GM19372 (cell line): ENCODE results near the gene SLC22A7.

Experiments used
- ATAC-seq: cut with Tn5 transposase; IDR thresholded peaks from one replicate; pipeline ENCODE4 v1.9.1; 2021; ENCODE audit warnings: mild to moderate bottlenecking, low read depth, moderate library complexity; ENCODE audit not compliant: unreplicated experiment

The SLC22A7 gene

DNA sequence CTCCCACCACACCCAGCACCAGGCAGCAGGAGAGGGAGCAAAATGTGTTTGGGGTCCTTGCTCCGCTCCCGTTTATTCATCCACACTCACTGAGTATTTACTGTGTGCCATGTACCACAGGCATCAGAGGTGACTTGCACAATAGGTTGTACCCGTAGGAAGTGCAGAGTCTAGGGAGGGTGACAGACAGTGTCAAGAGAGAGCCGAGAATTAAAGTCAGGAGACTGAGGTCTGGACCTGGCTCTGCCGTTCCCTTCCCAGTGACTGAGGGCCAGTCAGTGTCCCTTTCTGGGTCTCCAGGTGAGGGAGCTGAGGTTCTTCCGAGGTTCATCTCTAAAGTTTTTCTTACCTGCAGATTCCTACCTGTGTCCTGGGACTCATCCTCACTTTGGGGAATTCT is 32.5 kb upstream of the SLC22A7 start:
- ATAC-seq = no peak

DNA sequence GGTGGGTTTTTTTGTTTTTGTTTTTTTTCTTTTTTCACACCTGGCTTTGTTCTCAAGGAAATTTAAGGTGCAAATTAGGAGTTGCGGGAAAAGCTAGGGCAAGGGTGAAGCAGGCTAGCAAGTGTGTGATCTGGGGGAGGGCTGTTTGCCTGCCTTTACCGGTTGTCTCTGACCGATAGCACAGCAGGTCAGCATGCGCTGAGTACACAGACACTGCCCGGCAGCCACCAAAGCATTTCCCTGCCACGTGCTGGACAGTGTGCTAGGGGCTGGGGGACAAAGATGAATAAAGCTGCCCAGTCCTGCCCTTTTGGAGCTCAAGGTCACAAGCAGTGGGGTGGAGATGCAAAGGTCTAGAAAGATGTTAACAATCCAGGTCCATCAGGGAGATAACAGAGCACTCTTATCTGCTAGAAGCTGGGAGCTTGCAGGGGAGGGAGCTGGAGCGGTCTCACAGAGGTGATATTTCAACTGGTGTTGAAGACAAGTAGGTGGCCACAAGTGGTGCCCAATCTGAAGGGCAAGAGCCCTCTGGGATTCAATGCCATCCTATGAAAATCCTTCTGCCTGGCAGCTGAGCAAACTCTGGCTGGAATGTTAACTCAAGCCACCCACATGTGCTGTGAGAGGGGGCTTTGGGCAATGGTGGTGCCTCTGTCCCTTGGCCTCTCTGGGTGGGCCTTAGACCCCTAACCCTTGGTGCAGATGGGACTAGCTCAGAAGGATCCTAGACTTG is 30.3 kb upstream of the SLC22A7 start:
- no peak for ATAC-seq

GRCh38 chr6:43268355-43268700 is 29.7 kb upstream of the SLC22A7 start:
- ATAC-seq = no peak

DNA sequence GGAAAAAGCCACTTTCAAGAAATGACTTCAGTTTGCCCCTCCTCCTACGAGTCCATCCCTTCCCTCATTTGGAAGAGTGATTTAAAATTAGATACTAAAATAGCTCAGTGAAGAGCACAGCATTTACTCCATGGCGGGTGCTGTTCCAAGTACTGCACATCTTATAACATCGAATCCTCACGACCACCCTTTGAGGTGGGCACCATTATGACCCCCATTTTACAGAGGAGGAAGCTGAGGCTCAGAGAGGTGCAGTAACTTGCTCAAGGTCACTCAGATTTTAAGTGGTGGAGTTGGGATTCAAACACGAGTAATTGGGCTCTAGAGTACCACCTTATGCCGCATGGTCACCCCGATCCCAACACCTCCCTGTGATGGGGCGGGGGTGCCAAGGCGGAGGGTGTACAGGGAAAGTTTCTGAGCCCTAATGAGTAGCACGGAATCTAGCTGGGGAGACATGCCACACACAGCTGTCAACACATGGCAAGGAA is 29.2 kb upstream of the SLC22A7 start:
- ATAC-seq = no peak

- ATAC-seq = no peak
These were observed 28.6 kb upstream of the SLC22A7 start for GRCh38 chr6:43269273-43270007.

DNA sequence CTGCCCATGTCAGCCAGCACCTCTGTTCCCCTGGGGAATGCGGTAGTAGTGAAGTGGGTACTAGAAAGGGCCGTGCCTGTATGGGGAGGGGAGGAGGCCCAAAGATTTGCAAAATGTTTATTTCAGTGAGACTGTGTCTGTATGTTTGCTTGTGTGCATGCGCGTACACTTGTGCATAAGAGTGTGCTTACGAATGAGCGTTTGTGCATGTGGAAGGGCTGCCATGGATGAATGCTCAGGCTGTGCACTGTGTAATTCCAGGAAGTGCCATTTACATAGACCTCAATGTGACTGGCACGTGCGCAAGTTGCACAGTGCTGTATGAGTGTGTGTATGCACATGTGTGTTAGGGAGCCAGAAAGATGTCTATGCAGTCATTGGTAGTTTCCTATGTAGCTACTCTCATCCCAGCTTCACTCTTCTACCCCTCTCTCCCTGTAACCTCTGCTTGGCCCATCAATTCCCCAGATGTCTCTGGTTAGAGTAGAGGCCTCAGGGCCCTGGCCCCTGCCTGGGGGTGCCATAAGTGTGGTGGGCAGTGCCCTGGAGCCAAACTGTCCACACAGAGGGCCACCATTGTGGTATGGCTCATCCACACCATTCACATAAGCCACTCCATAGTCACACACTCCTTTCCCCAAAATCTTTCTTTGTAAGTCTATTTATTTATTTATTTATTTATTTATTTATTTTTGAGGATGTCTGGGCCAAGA is 26.8 kb upstream of the SLC22A7 start:
- no peak for ATAC-seq

DNA sequence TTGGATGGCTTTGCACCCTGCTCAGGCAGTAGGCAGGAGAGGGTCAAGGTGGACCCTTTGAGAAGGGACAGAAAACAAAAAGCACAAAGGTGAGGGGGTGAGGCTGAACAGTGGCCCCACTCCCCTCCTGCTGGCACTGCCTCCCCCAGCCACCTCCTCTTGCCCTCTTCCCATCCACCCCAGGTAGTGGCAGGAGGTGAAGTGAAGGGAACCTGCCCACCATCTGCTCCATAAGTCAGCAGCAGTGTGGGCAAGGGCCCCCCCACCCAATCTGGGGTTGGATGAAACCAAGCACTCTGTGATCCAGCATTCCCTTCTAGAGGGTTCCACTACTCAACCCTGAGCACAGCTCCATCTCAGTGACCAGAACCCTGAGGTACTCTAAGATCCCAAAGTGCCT is 26.1 kb upstream of the SLC22A7 start:
- ATAC-seq = no peak

DNA sequence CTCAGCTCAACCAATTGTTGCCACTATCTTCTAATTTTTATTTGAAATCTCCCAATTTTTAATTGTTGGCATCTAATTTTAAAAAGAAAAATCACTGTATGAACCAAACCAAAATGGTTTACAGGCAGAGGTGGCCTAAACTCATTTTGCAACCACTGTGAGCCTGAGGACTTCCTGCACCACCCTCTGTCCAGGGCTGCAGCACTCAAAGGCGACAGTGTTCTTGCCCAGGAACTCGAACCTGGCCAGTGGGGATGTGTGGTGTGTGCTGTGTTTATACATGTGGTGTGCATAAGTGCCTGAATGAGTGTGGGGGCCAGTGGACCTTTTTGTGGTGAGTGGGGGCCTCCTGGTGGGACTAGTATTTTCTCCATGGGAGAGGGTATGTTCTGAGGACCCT is 24.4 kb upstream of the SLC22A7 start:
- no peak for ATAC-seq

GRCh38 chr6:43274127-43274915 is 23.7 kb upstream of the SLC22A7 start:
- no peak for ATAC-seq

- no peak for ATAC-seq
These were observed 23.0 kb upstream of the SLC22A7 start for GRCh38 chr6:43274916-43275597.

- ATAC-seq = no peak
These were observed 22.1 kb upstream of the SLC22A7 start for GRCh38 chr6:43275801-43276576.

DNA sequence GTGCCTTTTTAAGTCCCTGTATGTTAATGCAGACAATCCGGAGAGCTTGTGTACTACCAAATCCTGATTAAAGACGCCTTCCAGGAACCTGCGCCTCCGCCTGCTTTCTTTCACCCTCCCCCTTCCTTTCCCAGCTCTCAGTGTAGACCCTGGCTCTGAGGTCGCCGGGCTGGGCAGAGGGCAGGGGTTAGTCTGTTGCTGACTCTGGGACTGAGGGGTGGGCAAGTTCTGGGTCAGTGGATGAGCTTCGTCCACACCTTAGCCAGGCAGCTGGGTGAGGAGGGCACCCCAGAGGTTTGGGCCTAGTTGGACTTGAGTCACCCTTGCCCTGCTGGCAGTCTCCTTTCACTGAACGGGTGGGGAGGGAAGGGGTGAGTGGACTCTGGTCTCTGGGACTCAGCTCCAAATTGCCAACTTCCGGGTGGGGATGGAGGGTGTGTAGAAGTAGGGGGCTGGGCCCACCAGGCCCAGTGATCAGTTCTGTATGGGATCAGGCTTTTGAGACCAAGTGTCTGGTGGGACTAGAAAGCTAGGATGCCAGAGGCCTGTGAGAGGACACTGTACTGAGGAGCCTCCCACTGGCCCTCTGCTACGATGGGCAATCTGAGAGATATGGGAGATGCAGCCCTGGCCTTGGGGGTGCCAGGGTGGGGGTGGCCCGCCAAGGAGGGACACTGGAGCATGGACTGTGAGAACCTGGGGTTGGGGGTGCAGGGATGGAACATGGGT is 21.3 kb upstream of the SLC22A7 start:
- ATAC-seq = no peak

DNA sequence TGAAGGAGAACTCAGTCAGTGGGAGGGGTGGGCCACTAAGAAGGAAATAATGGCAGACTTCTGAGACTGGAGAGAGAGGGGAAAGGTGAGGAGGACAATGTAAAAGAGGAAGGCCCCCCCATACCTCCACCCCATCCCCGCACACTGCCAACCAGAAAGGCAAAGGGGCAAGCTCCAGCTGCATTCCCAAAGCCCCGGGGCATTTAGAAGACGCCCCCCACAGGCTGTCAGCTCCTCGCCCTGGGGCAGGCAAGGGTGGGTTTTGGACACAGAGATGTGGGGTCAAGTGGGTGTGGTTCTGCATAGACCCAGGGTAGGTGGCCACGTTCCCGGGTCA is 20.8 kb upstream of the SLC22A7 start:
- ATAC-seq = no peak

DNA sequence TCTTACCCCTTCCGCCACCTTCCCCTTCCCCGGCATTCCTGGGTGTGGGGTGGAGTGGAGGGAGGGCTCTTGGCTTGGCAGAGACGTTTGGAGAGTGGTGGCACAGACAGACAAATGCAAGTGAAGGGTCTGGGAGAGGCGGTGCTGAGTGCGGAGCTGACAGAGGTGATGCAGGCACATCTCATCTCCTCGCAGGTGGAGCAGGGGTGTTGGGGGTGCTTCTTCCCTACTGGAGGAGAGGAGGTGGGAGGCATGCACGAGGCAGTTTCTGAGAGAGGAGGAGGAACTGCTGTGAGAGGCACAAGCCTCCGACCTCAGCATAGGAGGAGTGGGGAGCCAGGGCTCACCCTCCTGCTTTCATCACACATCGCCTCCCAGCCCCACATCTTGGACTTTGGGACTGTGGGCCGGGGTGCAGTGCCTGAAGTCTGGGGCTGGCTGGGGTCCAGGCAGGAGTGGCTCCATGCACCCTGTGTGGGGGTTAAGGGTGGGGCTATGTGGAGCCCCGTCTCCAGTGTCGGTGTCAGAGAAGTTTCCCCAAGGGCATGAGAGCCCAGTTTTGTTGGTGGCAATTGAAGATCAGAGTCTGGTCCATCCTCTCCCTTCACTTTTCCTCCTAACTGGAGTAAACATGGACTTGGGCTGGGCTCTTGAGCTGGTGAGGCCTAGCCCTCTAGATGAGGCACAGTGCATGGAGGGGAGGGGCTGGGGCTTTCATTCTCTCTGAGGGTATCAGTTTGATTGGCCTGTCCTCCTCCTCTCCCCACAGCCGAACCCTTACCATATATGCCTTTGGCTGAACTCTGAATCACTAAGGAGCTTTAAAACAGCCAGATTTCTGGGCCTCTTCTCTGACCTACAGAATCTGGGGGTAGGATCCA is 20.2 kb upstream of the SLC22A7 start:
- ATAC-seq = no peak

DNA sequence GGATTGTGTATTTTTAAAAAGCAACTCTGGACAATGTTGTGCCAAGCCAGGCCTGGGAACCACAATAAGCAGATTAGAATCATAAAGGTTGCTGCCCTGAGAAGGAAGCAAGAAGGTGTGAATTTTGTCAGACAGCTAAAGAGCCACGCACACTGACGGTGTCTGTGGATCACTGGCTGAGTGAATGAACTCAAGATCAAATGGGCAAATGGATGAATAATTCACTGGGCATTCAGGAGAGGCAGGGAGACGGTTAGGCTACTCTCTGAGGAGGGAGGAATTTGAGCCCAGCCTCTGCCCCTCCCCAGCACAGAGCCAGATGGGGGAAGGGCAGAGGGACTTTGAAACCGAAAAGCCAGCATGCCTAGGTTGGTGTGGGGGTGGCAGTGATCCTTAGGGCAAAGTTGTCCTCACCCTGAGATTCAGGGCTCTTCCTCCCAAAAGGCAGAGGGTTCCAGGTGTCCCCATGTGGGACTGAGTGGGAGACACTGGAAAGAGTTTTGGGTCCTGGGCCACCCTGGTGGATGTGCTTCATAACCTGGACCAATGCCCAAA is 19.5 kb upstream of the SLC22A7 start:
- no peak for ATAC-seq

DNA sequence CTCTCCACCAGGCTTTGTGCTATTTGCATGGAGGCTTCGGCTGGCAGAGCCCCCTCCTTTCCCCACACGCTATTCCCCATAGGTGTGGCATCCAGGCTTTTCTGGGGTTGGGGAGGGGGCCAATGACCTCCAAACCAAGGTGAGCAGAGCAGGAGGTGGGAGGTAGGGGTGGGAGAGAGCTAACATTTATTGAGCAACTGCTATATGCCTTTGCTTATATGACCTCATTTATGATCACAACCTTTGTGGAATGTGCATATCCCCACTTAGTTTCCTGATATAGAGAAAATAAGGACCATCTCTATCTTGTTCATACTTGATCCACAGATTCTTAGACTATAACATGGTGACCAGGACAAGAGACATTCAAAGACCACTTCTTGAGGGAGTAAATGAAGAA is 17.8 kb upstream of the SLC22A7 start:
- no peak for ATAC-seq

GRCh38 chr6:43282060-43282459 is 16.0 kb upstream of the SLC22A7 start:
- no peak for ATAC-seq
